Astrocyte (in vitro differentiated cells and primary cell): ENCODE data around the gene GON4L.

ENCODE experiments used
- CTCF ChIP-seq: IDR thresholded peaks from 2 replicates; pipeline ENCODE4 v1.5.1; 2011; ENCODE audit warnings: low read depth, mild to moderate bottlenecking, inconsistent platforms, low read length, moderate library complexity; ENCODE audit not compliant: insufficient read depth
- EZH2 ChIP-seq: IDR thresholded peaks from 2 replicates; pipeline ENCODE4 v1.6.1; 2012; ENCODE audit warnings: mild to moderate bottlenecking, low read length, inconsistent platforms; ENCODE audit not compliant: insufficient read depth

GRCh38 chr1:155890251-155890650, 33.2 kb upstream of the GON4L start:
- no peak for TF ChIP-seq CTCF
- no peak for TF ChIP-seq EZH2
